Fibroblast of pulmonary artery (primary cell): ENCODE results near the gene STPG3.

Source experiments
- DNase-seq: peaks from one replicate; pipeline ENCODE4 v3.0.0-alpha.2; 2010; ENCODE audit warnings: low read depth
- H3K4me3 ChIP-seq: replicated peaks from 2 replicates; pipeline ENCODE4 v1.5.1; 2011; ENCODE audit warnings: low read depth, mild to moderate bottlenecking, control low read depth, low read length, moderate library complexity
- CTCF ChIP-seq: IDR thresholded peaks from 2 replicates; pipeline ENCODE4 v1.5.1; 2011; ENCODE audit warnings: mild to moderate bottlenecking, control low read depth, low read length, inconsistent platforms; ENCODE audit errors: missing control alignments

Gene STPG3

GRCh38 chr9:137227054-137227852 lies 23.8 kb upstream of the STPG3 start, which contains the start of gene RNF224:
RNF224 (plus strand) TSS chr9:137227502; CDS start chr9:137228336, 834 bp downstream.
- peak; percentile 89 for TF ChIP-seq CTCF
- H3K4me3 ChIP-seq = no peak within 1 kb of the TSS
- peak; percentile 82 for DNase-seq

- H3K4me3 ChIP-seq = no peak overlapping the region
- DNase-seq = no peak
- TF ChIP-seq CTCF = no peak
These were observed 23.1 kb upstream of the STPG3 start for GRCh38 chr9:137227853-137228505.

GRCh38 chr9:137228506-137228967 lies 22.5 kb upstream of the STPG3 start:
- no peak for TF ChIP-seq CTCF
- DNase-seq = no peak
- no peak overlapping the region for H3K4me3 ChIP-seq

- DNase-seq = no peak
- TF ChIP-seq CTCF = no peak
- no peak overlapping the region for H3K4me3 ChIP-seq
These were observed 21.9 kb upstream of the STPG3 start for GRCh38 chr9:137228968-137229896.

GRCh38 chr9:137229903-137230704 lies 21.0 kb upstream of the STPG3 start:
- no peak overlapping the region for H3K4me3 ChIP-seq
- TF ChIP-seq CTCF = no peak
- no peak for DNase-seq
